ENCODE data around the gene RNF180. TPM values are rescaled to one million over a fixed set of nuclear protein-coding genes. Genes with fewer than 3 reads are reported as not detected.
"Not testable (repeated sequence)": the region's sequence is repeated elsewhere in the genome, so short reads cannot be mapped to it uniquely, and the experiment has no call there.

Gene RNF180
- polyA plus RNA-seq, 1 donor, result 12.5 TPM

DNA sequence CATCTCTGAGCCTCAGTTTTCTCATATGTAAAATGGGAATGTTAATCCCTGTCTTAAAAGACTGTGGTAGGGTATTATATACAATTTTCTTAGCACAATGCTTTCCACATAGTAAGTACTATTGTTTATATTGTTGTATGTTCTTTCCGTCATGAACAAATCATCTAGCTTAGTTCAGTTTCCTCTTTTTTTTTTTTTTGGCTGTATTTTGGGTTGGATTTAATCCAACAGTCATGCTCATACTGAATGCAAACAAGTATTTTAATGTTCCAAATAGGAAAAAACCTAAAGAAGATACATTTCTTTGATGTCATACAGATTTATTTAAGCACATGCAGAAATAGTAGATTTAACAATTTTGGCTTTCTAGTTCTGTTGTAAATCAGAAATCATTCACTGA is 95.1 kb downstream of the RNF180 start:
- DNase-seq, result no peak

- no peak for DNase-seq
Measured at GRCh38 chr5:64269164-64269563, 103.5 kb downstream of the RNF180 start.

DNA sequence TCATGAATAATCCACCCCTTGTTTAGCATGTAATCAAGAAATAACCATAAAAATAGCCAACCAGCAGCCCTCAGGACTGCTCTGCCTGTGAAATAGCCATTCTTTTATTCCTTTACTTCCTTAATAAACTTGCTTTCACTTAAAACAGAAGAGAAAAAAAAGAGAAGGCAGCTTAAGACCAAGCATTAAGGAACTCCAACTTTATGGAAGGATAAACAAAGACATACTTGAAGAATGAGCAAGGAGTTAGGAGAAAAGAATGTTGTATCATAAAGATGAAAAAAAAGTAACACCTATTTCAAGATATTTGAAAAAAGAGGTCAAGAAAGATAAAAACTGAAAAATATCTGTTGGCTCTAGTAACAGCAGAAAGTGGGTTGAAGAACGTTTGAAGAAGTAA is 107.6 kb downstream of the RNF180 start:
- DNase-seq, result no peak

DNA sequence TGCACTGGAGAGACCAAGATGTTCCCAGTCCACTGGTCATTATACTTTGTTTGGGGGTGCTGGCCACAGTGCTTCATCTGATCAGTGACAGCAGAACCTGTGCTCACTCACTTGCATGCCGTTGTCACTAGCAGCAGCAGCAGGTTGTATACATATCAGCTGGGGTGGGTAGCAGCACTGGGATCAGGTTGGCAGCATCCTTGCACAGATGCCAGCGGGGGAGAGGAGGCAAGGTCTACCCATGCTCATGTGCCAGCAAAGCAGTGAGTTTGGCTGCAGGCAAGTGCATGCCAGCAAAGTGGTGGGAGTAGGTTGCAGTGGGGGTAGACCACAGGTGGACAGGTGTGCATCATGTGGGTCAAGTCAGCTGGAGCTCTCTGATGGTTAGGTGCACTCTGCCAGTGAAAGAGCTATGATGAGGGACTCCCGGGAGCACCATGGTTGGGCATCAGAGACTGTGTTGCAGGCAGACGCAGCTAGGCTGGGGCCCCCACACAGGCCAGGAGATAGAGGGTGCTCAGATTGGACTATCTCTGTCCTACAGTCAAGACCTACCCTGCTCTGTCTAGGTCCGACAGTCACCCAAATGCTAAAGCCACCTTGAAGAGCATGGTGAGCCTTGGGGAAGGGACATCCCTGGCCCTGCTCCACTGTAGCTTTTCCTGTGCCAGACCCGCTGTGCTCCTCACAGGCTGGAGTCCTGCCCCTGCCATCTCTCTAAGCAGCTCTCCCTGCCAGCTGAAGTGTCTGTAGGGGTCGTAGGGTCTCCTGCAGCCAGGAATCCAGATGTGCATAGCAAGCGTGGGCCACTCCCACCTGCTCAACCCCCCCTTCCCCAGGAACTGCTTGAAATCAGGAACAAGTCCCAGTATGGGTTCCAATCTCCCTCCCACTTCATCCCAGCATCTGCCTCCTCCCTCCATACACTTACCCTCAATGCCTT is 119.8 kb downstream of the RNF180 start:
- no peak for DNase-seq

- DNase-seq, result no peak
Measured at GRCh38 chr5:64286381-64286780, 120.7 kb downstream of the RNF180 start.

GRCh38 chr5:64288496-64288895 is 122.9 kb downstream of the RNF180 start:
- not testable (repeated sequence) for DNase-seq

DNA sequence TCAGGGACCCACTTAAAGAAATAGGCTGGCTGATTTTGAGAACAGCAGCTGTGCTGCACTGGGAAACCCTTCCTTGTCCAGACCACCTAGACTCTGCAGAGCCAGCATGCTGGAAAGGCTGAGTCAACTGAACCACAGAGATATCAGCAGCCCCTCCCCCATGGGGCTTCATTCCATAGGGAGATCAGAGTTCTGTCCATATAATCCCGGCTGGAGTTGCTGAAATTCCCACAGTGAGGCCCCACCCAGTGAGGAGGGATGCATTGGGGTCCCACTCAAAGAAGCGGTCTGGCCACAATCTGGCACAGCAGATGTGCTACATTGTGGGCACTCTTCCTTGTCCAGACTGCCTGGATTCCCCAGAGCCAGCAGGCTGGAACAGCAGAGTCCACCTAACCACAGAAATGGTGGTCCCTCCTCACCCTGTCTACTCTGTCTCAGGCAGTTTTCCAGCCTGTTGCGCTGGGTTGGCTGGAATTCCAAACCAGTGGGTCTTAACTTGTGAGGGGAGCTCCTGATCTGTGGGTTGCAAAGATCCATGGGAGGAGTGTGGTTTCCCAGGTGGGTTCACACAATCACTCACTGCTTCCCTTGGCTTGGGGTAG is 127.1 kb downstream of the RNF180 start:
- DNase-seq, result no peak

GRCh38 chr5:64295101-64295500 is 129.5 kb downstream of the RNF180 start:
- DNase-seq, result no peak

DNA sequence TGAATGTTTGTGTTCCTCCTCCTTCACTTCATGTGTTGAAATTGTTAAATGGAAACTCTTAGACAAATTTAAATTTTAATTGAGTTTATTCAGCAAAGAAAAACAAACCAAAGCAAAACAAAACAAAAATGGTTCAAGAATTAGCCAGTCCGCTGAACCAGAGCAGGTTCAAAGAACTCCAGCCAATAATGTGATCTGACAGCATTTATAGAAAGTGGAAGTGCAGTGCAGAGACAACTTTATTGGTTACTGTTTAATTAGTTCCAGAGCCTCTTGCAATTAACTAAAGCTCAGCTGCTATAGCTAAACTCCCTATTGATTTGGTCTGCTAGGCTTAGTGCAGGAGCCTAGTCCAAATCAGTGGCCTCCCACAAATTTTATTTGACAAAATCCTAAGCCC is 132.9 kb downstream of the RNF180 start:
- no peak for DNase-seq

- DNase-seq, result no peak
Measured at GRCh38 chr5:64299805-64300204, 134.2 kb downstream of the RNF180 start.

DNA sequence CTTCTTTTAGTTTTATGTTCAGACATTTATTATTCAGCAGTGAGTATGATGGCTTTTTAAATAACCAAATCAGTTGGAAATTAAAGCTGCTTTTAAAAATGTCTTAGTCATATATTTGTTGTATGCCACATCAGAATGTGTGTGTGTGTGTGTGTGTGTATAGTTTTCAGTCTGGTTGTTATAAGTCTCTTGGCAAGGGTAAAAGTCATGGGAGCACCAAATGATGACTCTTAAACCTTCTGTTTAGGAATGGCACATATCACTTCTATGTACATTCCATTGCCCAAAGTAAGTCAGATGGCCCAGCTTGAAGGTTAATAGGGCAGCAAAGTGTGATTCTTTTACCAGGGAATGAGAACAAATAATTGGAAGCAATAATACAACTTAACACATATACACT is 135.9 kb downstream of the RNF180 start:
- DNase-seq, result no peak

DNA sequence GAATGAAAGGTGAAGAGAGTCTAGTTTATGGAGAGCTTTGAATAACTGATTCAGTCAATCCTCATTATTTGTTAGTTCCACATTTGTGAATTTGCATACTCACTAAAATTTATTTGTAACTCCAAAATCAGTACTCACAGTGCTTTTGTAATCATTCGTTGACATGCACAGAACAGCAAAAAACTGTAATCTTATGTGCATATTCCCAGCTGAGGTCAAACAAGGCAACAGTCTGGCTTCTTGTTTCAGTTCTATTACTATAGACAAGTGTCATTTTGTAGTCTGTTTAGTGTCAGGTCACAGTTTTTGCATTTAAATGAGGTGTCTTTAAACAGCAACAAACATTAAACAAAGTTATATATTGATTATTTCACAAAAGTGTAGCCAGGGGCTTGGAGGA is 142.5 kb downstream of the RNF180 start:
- DNase-seq, result no peak

DNA sequence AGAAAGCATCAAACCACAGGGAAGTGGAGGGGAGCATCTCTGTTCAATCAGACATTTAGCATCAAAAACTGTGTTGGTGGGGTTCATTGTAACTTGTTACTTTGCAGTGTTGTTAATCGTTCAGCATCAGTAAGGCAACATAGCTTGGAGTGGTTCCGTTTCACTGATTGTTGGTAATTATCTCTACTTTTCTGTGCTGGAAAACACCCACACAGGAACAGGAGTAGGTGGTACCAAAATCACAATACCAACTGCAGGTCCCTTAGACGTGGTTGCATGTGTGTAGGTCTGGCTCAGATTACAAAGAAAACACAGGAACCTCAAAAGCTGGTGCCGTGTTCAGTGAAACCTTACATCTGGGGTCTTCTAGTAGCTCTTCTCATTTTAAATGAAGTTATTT is 146.8 kb downstream of the RNF180 start:
- DNase-seq, result no peak

GRCh38 chr5:64315778-64316177 is 150.1 kb downstream of the RNF180 start:
- DNase-seq, result no peak

- no peak for DNase-seq
Measured at GRCh38 chr5:64318175-64318574, 152.5 kb downstream of the RNF180 start.

DNA sequence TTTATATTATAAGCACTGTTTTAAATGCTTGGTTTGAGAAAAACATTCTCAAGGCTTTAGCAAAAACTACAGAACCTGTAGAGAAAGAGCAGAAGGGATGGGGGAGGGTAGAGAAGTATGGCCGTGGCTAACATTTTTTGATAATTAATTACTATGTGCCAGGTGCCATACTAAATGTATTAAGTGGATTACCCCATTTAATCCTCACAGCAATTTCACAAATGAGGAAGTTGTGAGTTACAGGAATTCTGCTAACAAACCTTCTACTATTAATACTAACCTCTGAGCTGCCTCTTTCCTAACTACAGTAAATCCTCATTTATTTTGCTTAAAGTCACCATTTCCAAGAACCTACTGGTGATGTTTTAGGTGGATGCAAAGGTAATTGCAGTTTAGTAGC is 157.9 kb downstream of the RNF180 start:
- no peak for DNase-seq

DNA sequence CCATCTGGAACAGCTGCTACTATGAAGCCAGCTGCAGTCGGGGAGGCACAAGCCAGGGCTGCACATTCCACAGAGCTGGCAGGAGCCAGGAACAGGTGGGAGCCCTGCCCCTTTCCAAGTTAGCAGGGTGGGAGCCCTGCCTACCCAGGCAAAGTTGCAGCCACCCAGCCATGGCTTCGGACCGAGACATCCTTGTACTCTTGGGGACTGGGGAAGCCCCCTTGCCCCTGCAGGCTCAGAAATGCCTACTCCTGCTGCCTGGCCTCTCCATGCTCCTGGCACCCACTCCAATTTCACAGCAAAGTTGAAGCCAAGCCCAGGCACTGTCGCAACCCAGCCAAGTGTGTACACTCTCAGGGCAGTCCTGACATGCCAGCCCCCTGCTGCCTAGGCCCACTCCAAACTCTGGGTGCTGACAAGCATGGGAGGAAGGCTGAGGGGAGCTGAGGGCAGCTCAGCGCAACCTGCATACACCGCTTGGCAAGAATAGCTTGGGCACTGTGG is 165.1 kb downstream of the RNF180 start:
- no peak for DNase-seq

GRCh38 chr5:64331597-64332277 is 166.1 kb downstream of the RNF180 start:
- no peak for DNase-seq

DNA sequence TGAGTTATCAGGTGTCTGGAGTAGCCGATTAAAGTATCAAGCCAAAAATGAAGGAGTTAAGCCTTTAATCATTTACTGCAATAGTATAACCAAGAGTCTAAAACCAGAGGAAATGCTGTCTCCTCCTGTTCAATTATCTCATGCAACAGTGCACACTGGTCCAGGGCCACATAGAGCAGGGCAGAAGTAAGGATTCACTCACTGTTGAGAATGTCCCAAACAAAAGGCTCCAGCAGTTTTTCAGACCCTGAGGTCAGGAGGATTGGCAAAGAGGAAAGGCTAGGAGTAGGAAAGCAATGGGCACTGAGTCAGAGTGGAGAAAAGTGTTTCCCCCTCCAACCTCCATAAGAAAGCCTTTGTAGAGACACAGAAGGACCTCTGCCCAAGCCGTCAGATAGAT is 168.2 kb downstream of the RNF180 start:
- DNase-seq, result peak; percentile 5

- no peak for DNase-seq
Measured at GRCh38 chr5:64339769-64340168, 174.1 kb downstream of the RNF180 start.

- no peak for DNase-seq
Measured at GRCh38 chr5:64340293-64340692, 174.7 kb downstream of the RNF180 start.

GRCh38 chr5:64341340-64341739 is 175.7 kb downstream of the RNF180 start:
- DNase-seq, result no peak

DNA sequence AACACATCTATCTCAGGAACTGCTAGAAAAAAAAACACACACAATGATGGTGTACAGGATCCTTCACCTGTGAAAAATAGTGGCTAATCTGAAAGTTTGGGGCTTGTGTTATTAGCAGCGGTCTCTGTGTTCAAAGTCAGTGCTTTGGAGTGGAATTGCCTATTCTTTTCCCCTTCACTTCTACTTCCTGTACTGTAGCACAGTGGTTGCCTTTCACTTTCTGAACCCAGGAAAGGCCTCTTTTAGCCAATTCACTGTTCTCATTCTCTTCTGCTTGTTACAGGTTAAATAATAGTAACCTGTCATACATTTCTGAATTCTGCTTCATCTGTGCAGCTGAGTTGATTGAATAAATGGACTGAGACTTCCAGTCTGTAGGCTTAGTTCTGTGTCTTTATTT is 178.9 kb downstream of the RNF180 start:
- DNase-seq, result no peak

Measured in left kidney (tissue), 2 donors.